HUES48 (cell line): ENCODE measurements around the gene HOXC9.

Experiments used
- H3K27ac ChIP-seq: one replicate; pipeline ENCODE4 v1.7.0; 2013; ENCODE audit warnings: low read depth, low read length, inconsistent platforms
- H3K27me3 ChIP-seq: 2 replicates; pipeline ENCODE4 v1.6.1; 2013; ENCODE audit warnings: mild to moderate bottlenecking, low read length; ENCODE audit not compliant: control insufficient read depth, insufficient read depth
- H3K36me3 ChIP-seq: 2 replicates; pipeline ENCODE4 v1.6.1; 2013; ENCODE audit warnings: low read length; ENCODE audit not compliant: control insufficient read depth, insufficient read depth
- H3K4me1 ChIP-seq: 2 replicates; pipeline ENCODE4 v1.6.1; 2013; ENCODE audit warnings: mild to moderate bottlenecking, low read length; ENCODE audit not compliant: control insufficient read depth, insufficient read depth
- H3K4me3 ChIP-seq: 2 replicates; pipeline ENCODE4 v1.5.1; 2013; ENCODE audit warnings: mild to moderate bottlenecking, low read depth, low read length
- H3K9ac ChIP-seq: 2 replicates; pipeline ENCODE4 v1.6.1; 2013; ENCODE audit warnings: mild to moderate bottlenecking, low read depth, low read length, moderate library complexity
- H3K9me3 ChIP-seq: 2 replicates; pipeline ENCODE4 v1.6.1; 2013; ENCODE audit warnings: low read length; ENCODE audit not compliant: control insufficient read depth, insufficient read depth

HOXC9 gene

DNA sequence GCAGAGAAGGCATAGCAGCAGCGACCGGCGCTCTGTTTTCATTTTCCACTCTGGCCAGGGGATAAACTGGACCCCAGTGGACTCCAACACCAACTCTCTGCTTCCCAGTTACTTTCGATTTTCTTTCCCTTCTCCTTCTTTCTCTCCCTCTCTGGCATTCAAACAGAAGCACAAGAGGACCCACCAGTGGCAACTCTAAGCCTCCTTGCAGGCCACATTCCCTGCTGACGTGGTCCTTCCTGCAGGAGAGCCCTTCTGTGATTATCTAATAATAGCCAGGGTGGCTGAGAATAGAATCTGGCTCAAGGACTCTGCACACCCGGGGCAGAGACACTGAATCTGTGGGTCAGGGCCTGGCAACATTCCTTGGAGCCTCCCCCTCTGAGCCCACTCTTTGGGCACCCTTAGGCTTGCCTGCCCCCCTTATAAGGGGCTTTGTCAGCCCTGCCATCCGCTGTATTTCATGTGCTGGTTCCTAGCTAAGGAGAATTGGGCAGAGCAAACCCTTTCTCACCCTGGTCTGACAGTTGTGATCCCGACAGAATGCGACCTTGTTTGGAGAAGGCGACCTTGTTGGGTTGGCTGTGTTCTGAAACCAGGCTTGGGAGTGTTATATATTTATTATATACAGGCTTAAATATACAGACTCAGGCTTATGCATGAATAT lies 20.1 kb downstream of the HOXC9 start:
- Histone ChIP-seq H3K27ac (no peak overlapping the region), H3K4me1 (peaks cover 21% of the 10 kb centered on the region; the same call in 1 of the 2 replicates), H3K9me3 (no peaks in the 10 kb centered on the region), H3K27me3 (peaks cover 100% of the 10 kb centered on the region), H3K9ac (no peak overlapping the region), H3K4me3 (no peak overlapping the region), H3K36me3 (no peaks in the 10 kb centered on the region)

DNA sequence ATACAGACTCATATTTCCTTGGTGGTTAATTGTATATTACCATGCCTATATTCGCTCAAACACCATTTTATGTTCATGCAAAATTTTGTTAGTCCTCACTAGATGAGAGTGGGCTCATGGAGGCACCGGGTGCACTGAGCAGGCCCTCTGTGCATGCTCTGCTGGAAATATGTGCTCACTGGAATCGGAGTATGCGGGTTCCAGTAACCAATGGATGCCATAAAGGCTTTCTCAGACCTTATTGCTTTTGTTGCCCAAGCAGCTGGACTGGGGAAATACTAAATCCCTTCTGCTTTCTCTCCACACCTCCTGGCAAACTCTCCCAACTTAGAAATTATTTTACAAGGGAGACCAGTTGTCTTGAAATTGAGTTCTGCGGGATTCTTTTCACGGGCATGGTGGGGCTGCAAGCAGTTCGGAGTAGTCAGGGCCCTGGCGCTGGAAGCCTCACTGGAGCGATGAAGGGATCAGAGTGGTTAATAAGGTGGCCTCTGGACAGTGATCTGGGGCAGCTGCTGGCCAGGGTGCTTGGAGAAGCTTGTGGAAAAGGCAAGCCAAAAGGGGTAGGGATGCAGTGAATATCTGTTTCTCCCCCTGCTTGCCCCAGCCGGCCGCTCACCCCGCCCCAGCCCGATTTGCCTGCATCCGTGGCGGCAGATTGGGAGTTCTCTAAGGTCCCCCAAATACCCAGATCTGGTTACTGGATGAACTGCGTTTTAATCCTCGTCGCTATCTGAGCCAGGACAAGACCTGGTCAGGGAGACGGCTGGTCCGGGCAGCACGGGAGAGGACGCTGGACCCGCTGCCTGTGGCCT lies 20.8 kb downstream of the HOXC9 start:
- Histone ChIP-seq H3K27me3 (peaks cover 100% of the 10 kb centered on the region), H3K9ac (no peak overlapping the region), H3K27ac (no peak overlapping the region), H3K4me1 (peaks cover 21% of the 10 kb centered on the region; the same call in 1 of the 2 replicates), H3K36me3 (no peaks in the 10 kb centered on the region), H3K9me3 (no peaks in the 10 kb centered on the region), H3K4me3 (no peak overlapping the region)

DNA sequence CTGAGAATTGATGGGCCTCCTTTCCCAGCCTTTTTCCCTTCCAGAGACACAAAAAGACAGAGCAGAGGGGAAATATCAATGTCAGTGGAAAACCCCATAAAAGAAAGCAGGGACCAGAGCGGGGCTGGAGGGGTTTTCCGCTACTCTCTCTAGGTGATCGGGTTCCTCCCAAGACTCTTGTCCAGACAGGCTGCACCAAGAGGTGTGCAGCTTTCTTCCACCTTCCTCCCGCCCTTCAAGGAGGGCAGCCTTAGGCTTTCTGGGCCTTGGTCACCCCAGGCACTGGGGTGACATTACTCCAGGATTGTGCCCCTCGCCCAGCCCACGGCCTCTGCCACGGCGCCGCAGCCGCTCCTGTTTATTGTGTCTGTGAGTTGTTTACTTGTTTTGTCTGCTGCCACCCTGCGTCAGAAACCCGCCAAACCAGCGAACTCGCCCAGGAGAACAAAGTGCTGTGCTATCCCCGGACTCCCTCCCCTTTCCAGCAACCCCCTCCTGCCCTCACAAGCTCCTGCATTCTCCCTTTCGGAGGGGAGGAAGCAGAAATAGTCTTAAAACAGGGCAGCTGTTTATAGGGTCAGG lies 21.6 kb downstream of the HOXC9 start:
- Histone ChIP-seq H3K4me3 (no peak overlapping the region), H3K9me3 (no peaks in the 10 kb centered on the region), H3K9ac (no peak overlapping the region), H3K36me3 (no peaks in the 10 kb centered on the region), H3K27me3 (peaks cover 100% of the 10 kb centered on the region), H3K4me1 (peaks cover 21% of the 10 kb centered on the region; the same call in 1 of the 2 replicates), H3K27ac (no peak overlapping the region)

DNA sequence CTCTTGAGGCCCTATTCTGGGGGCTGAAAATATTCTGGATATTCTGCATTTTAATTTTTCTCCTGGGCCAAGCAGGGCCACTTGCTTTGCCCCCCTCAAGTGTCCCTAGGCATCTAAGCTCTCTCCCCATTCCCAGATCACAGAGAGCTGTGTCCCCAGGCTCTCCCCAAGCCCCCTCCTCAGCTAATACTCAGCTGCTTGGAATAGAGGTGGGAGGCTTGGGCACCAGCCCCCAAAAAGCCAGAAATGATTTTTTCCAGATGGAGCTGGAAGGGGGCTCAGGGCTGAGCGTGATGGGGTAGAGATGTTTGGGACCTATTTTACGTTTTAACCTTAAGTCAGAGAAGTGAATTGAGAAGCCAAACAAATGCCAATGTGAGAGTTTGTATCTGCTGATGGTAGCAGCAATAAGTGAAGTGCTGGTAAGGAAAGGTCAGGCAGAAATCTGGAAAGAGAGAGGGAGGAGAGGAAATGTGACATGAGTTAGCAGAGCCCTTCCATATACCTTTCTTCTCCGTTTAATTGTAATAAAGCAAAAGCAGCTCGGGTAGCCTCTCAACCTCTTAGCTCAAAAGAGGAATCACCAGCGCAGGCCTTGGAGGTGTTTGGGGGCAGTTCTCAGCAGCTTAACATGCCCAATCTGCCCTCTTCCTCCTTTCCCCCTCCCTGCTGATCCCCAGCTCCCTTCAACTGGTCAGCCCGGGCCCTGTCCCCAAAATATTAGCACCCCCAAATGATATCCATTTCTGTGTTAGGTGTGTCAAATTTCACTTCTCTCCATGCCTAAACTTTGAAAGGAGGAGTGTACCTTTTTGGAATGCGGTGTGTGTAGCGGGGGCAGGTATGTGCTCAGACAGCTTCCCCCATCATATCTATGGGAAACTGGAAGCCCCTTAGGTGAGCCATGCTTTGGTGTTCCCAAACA lies 23.3 kb downstream of the HOXC9 start:
- H3K4me1 ChIP-seq, result peaks cover 15% of the 10 kb centered on the region; the same call in 1 of the 2 replicates
- H3K36me3 ChIP-seq, result no peaks in the 10 kb centered on the region
- H3K27ac ChIP-seq, result no peak overlapping the region
- H3K27me3 ChIP-seq, result peaks cover 100% of the 10 kb centered on the region
- H3K9me3 ChIP-seq, result no peaks in the 10 kb centered on the region
- H3K4me3 ChIP-seq, result no peak overlapping the region
- no peak overlapping the region for H3K9ac ChIP-seq

DNA sequence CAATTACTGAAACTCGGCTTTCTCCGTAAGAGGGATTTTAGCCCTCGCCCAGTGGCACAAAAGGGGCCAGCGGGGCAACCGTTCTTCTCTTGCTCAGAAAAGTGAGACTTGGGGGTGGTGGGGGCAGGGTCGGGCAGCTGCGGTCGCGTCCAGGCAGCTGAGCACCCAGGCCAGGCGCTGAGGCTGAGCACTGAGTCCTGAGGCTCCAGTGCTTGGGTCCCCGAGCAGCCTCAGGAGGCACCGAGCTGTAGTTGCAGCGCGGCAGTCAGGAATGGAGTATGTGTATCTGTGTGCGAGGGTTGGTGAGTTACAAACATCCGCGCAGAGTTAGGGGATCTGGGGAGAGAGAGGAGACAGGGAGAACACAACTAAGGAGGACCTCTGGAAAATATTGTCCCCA lies 24.2 kb downstream of the HOXC9 start:
- H3K36me3 ChIP-seq, result no peaks in the 10 kb centered on the region
- H3K4me1 ChIP-seq, result peaks cover 12% of the 10 kb centered on the region; the same call in 1 of the 2 replicates
- H3K27me3 ChIP-seq, result peaks cover 100% of the 10 kb centered on the region
- no peak overlapping the region for H3K27ac ChIP-seq
- no peak overlapping the region for H3K4me3 ChIP-seq
- H3K9me3 ChIP-seq, result no peaks in the 10 kb centered on the region
- no peak overlapping the region for H3K9ac ChIP-seq

DNA sequence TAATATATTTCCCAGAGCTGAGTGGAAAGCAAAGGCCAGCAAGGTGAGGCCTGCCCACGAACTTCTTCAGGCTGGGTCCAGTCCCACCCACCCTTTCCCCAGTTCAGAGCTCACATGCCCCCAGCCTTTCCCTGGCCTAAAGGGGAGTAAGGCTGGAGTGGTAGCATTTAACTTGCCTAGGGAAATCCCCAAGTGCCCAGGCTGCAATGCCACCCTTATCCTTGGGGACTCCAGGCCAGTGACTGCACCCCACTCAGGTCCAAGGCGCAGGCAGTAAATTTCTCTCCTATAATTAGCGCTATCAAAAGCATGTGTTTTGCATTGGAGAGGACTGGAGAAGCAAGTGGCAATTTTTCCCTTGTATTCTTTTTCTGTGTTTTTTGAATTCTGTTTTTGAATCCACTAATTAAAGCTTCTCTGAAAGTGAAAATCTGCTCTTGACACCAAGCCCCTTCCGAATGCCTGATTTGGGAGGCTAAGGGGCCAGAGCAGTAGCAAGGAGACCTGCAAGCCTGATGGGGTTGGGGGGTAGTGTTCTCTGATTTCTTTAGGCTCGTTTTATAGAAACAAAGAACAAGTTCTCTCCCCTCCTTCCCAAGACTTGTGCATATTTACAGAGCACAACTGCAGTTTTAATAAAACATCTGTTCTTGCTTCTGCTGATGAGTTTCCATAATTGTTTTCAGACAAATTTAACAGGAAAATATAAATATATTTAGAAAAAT lies 24.8 kb downstream of the HOXC9 start:
- no peaks in the 10 kb centered on the region for H3K36me3 ChIP-seq
- H3K27ac ChIP-seq, result no peak overlapping the region
- H3K4me3 ChIP-seq, result no peak overlapping the region
- H3K4me1 ChIP-seq, result peaks cover 9% of the 10 kb centered on the region; the same call in 1 of the 2 replicates
- H3K9ac ChIP-seq, result no peak overlapping the region
- no peaks in the 10 kb centered on the region for H3K9me3 ChIP-seq
- H3K27me3 ChIP-seq, result peaks cover 100% of the 10 kb centered on the region

DNA sequence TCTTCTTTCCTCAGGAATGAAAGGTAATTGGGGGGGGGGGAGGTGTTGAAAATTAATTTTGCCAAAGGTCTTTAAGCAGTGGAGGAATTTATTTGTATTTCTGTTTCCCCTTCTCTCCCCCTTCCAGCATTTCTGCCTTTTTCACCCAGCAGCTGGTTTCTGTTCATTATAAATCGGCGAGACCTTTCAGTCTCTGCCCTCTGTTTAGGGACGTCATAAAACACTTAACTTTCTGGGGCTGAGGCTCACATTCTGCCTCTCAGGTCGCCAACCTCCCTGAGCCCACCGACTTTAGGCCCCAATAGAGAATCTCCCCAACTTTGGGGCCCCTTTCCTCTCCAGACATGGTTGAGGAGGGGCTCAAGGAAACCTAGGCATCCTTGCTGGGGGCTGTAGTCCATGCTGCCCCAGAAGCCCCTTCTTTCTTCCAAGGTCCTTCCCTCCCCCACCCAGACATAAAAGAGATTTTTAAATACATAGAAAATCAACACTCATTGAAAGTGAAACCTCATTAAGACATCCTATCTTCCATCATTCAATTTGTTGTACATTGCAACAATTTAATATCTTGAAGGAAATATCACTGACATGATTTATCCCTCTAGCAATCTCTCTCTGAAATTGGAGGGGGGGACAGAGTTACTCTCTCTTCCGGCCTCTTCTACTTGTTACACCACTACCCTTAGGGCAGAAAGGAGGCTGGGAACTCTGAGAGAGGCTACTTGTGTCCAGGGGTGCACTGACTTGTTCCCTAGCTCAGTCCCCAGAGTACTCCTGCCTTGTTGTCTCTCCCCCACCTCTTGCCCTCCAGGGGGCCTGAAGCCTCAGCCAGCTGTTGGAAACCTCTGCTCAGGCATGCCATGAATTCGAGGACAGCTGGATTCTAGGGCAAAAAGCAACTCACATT lies 25.8 kb downstream of the HOXC9 start:
- H3K27ac ChIP-seq, result no peak overlapping the region
- no peaks in the 10 kb centered on the region for H3K9me3 ChIP-seq
- H3K4me1 ChIP-seq, result peaks cover 9% of the 10 kb centered on the region; the same call in 1 of the 2 replicates
- no peaks in the 10 kb centered on the region for H3K36me3 ChIP-seq
- no peak overlapping the region for H3K4me3 ChIP-seq
- no peak overlapping the region for H3K9ac ChIP-seq
- H3K27me3 ChIP-seq, result peaks cover 100% of the 10 kb centered on the region

DNA sequence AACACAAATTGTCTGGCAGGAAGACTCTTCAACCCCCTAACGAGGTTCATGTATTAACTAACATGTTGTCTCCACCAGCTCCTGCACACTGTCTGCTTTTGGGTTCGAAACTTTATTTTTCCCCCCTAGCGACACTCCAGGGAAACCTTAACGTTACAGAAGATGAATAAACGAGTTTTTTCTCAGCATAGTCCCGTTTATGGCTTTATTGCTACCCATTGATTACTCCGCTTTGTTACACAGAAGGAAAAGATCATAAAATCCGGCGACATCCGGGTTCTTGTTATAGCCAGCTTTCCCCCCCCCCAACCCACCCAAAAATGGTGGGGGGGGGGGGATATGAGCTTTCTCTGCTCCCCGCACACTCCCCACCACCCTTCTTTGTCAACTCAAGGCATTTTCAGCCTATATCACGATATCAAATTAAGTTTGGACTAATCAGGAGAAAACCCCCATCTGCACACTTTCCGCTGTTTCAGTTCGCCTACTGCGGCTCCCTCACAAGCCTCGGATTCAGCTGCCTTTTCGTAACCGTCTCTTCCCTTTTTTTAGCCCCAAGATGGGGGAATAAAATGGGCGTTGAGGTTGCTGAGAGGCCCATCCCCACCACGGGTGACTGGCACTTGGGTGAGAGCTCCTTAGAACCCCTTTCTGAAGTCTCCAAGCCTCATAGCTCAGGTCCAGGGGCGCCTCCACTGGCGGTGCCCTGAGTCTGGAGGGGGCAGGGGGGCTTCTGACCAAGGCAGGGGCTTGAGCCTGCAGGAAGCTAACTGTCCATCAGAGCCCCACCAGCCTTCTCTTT lies 26.9 kb downstream of the HOXC9 start:
- H3K4me3 ChIP-seq, result no peak overlapping the region

DNA sequence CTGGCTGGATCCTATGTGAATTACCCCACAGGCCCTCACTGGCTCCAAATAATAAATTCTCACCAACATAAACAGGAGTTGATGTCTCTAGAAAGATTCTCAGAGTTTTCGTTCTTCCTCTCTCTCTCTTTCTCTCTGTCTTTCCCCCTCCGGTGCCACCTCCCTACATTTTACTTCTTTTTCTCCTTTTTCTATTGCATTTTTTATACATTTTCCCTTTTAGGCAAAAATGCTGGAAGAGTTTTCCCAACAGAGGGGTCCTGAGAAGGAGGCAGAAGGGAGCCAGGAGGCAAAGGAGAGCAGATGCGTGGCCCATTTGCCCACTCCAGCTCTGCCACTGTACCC lies 27.5 kb downstream of the HOXC9 start:
- Histone ChIP-seq H3K36me3 (no peaks in the 10 kb centered on the region), H3K4me1 (peaks cover 3% of the 10 kb centered on the region; the same call in 1 of the 2 replicates), H3K27ac (no peak overlapping the region), H3K4me3 (no peak overlapping the region), H3K27me3 (peaks cover 100% of the 10 kb centered on the region), H3K9ac (no peak overlapping the region), H3K9me3 (no peaks in the 10 kb centered on the region)

More for the DNA sequence above, 26.9 kb downstream of the HOXC9 start:
- Histone ChIP-seq H3K27me3 (peaks cover 100% of the 10 kb centered on the region), H3K4me1 (peaks cover 3% of the 10 kb centered on the region; the same call in 1 of the 2 replicates), H3K9me3 (no peaks in the 10 kb centered on the region), H3K27ac (no peak overlapping the region), H3K36me3 (no peaks in the 10 kb centered on the region), H3K9ac (no peak overlapping the region)
